H9 (cell line): ENCODE data around the gene CCDC93. TPM values are rescaled to one million over a fixed set of nuclear protein-coding genes. Genes with fewer than 3 reads are reported as not detected.
A peak's percentile ranks its signal among the peaks of the same experiment; 100 is the strongest.

ENCODE experiments used
- DNase-seq: peaks from one replicate; pipeline ENCODE4 v3.0.0-alpha.2; 2017
- H2AFZ ChIP-seq: one replicate; pipeline ENCODE4 v1.6.1; 2013; ENCODE audit warnings: mild to moderate bottlenecking, low read length, control low read depth, moderate library complexity
- H2AK5ac ChIP-seq: 2 replicates; pipeline ENCODE4 v1.6.1; 2013; ENCODE audit warnings: low read length, control low read depth, mixed read lengths; ENCODE audit not compliant: insufficient read length
- H2BK120ac ChIP-seq: one replicate; pipeline ENCODE4 v1.6.1; 2013; ENCODE audit warnings: low read depth, mild to moderate bottlenecking, low read length, control low read depth, inconsistent platforms; ENCODE audit not compliant: poor library complexity, severe bottlenecking
- H2BK12ac ChIP-seq: 2 replicates; pipeline ENCODE4 v1.6.1; 2013; ENCODE audit warnings: low read length, control low read depth, mixed read lengths, low read depth; ENCODE audit not compliant: insufficient read length
- H2BK15ac ChIP-seq: 2 replicates; pipeline ENCODE4 v1.6.1; 2013; ENCODE audit warnings: low read depth, low read length, control low read depth
- H2BK20ac ChIP-seq: one replicate; pipeline ENCODE4 v1.6.1; 2013; ENCODE audit warnings: low read depth, mild to moderate bottlenecking, low read length, control low read depth, inconsistent platforms; ENCODE audit not compliant: poor library complexity, severe bottlenecking
- H2BK5ac ChIP-seq: 2 replicates; pipeline ENCODE4 v1.6.1; 2013; ENCODE audit warnings: low read length, control low read depth, mixed read lengths; ENCODE audit not compliant: insufficient read length
- H3K14ac ChIP-seq: 2 replicates; pipeline ENCODE4 v1.6.1; 2013; ENCODE audit warnings: low read length, control low read depth; ENCODE audit not compliant: insufficient read depth
- H3K18ac ChIP-seq: 2 replicates; pipeline ENCODE4 v1.6.1; 2013; ENCODE audit warnings: low read depth, mild to moderate bottlenecking, mixed read lengths, low read length, control low read depth; ENCODE audit not compliant: insufficient read length
- H3K23ac ChIP-seq: 2 replicates; pipeline ENCODE4 v1.6.1; 2013; ENCODE audit warnings: low read length, control low read depth, mixed read lengths, low read depth; ENCODE audit not compliant: insufficient read length
- H3K23me2 ChIP-seq: 2 replicates; pipeline ENCODE4 v1.6.1; 2013; ENCODE audit warnings: low read depth, mild to moderate bottlenecking, mixed read lengths, low read length, control low read depth; ENCODE audit not compliant: insufficient read length, poor library complexity, severe bottlenecking
- H3K27ac ChIP-seq: 2 replicates; pipeline ENCODE4 v1.5.1; 2013; ENCODE audit warnings: low read length, control low read depth, mixed read lengths, low read depth; ENCODE audit not compliant: insufficient read length
- H3K27me3 ChIP-seq: 2 replicates; pipeline ENCODE4 v1.6.1; 2013; ENCODE audit warnings: low read length, control low read depth, inconsistent platforms; ENCODE audit not compliant: insufficient read depth
- H3K4ac ChIP-seq: 2 replicates; pipeline ENCODE4 v1.6.1; 2013; ENCODE audit warnings: low read depth, mild to moderate bottlenecking, control low read depth, inconsistent platforms, low read length, moderate library complexity
- H3K4me1 ChIP-seq: 2 replicates; pipeline ENCODE4 v1.6.1; 2013; ENCODE audit warnings: low read length, control low read depth, inconsistent platforms; ENCODE audit not compliant: insufficient read depth
- H3K4me2 ChIP-seq: 2 replicates; pipeline ENCODE4 v1.6.1; 2013; ENCODE audit warnings: low read length, control low read depth, mixed read lengths; ENCODE audit not compliant: insufficient read length, insufficient read depth
- H3K56ac ChIP-seq: 2 replicates; pipeline ENCODE4 v1.6.1; 2013; ENCODE audit warnings: low read depth, mild to moderate bottlenecking, mixed read lengths, low read length, control low read depth; ENCODE audit not compliant: insufficient read length
- H3K79me1 ChIP-seq: 2 replicates; pipeline ENCODE4 v1.6.1; 2013; ENCODE audit warnings: low read depth, mild to moderate bottlenecking, moderate library complexity, low read length, control low read depth, inconsistent platforms; ENCODE audit not compliant: insufficient read depth, poor library complexity, severe bottlenecking
- H3K79me2 ChIP-seq: 2 replicates; pipeline ENCODE4 v1.6.1; 2013; ENCODE audit warnings: low read length, control low read depth, inconsistent platforms; ENCODE audit not compliant: insufficient read depth
- H3K9ac ChIP-seq: 2 replicates; pipeline ENCODE4 v1.6.1; 2013; ENCODE audit warnings: low read length, control low read depth, mixed read lengths; ENCODE audit not compliant: insufficient read length; ENCODE audit errors: extremely low read depth
- H3K9me3 ChIP-seq: one replicate; pipeline ENCODE4 v1.6.1; 2013; ENCODE audit warnings: low read depth, low read length, inconsistent platforms; ENCODE audit not compliant: control insufficient read depth
- H3T11ph ChIP-seq: one replicate; pipeline ENCODE4 v1.6.1; 2013; ENCODE audit warnings: mild to moderate bottlenecking, low read length, control low read depth, inconsistent platforms
- H4K20me1 ChIP-seq: one replicate; pipeline ENCODE4 v1.6.1; 2013; ENCODE audit not compliant: control insufficient read depth, insufficient read length, insufficient read depth
- H4K5ac ChIP-seq: 2 replicates; pipeline ENCODE4 v1.6.1; 2013; ENCODE audit warnings: low read depth, mild to moderate bottlenecking, mixed read lengths, low read length, control low read depth; ENCODE audit not compliant: insufficient read length
- H4K8ac ChIP-seq: replicated peaks from 2 replicates; pipeline ENCODE4 v1.6.1; 2013; ENCODE audit warnings: low read length, control low read depth, mixed read lengths, low read depth; ENCODE audit not compliant: insufficient read length
- H4K91ac ChIP-seq: 2 replicates; pipeline ENCODE4 v1.6.1; 2013; ENCODE audit warnings: low read depth, mild to moderate bottlenecking, moderate library complexity, mixed read lengths, low read length, control low read depth; ENCODE audit not compliant: insufficient read length
- H3K27ac Mint-ChIP-seq, 3 experiments: 2 replicates in 2 of 3; 3 replicates in 1 of 3; pipeline ENCODE4 v1.8.0; 2020 to 2021; ENCODE audit warnings: mixed read lengths in 3 of 3, mild to moderate bottlenecking in 1 of 3, moderate library complexity in 1 of 3
- H3K27me3 Mint-ChIP-seq: 2 replicates; pipeline ENCODE4 v1.8.0; 2021; ENCODE audit warnings: low read depth, mild to moderate bottlenecking, moderate library complexity, mixed read lengths
- H3K36me3 Mint-ChIP-seq, 3 experiments: 2 replicates in 2 of 3; 3 replicates in 1 of 3; pipeline ENCODE4 v1.8.0; 2020 to 2021; ENCODE audit warnings: low read depth in 3 of 3, mixed read lengths in 3 of 3; ENCODE audit not compliant: insufficient read depth in 1 of 3
- H3K4me1 Mint-ChIP-seq, 2 experiments: 2 replicates each; pipeline ENCODE4 v1.8.0; 2020; ENCODE audit warnings: mixed read lengths in 2 of 2
- H3K4me3 Mint-ChIP-seq, 2 experiments: 2 replicates in 1 of 2; 3 replicates in 1 of 2; pipeline ENCODE4 v1.8.0; 2020 to 2021; ENCODE audit warnings: mild to moderate bottlenecking in 2 of 2, mixed read lengths in 2 of 2, moderate library complexity in 1 of 2
- H3K9me3 Mint-ChIP-seq, 2 experiments: 2 replicates in 1 of 2; 3 replicates in 1 of 2; pipeline ENCODE4 v1.8.0; 2020; ENCODE audit warnings: mild to moderate bottlenecking in 2 of 2, mixed read lengths in 2 of 2, moderate library complexity in 1 of 2
- WGBS: extraction: QIAGEN DNeasy Blood & Tissue Kit; methylation state at CpG from one replicate; pipeline ENCODE4 v1.1.7; 2013; ENCODE audit warnings: missing lambda C conversion rate, low lambda C conversion rate, mixed read lengths; ENCODE audit not compliant: insufficient read length; ENCODE audit errors: extremely low coverage; 5-methylcytosine and 5-hydroxymethylcytosine counted together
- total RNA-seq: library from RNA; stranded (reverse); gene quantifications from 2 replicates; pipeline ENCODE4 v1.2.1, GENCODE V29; 2021
- TF ChIP-seq, protein P1 (sequence below): fragments of 200-600 bp; sonication (generic); conservative IDR thresholded peaks from 3 replicates; pipeline ENCODE4 v1.8.0; 2021; ENCODE audit warnings: antibody characterized with exemption, mild to moderate bottlenecking

Gene CCDC93
- total RNA-seq, 1 experiment from 2014 or later, result 16.4 TPM

DNA sequence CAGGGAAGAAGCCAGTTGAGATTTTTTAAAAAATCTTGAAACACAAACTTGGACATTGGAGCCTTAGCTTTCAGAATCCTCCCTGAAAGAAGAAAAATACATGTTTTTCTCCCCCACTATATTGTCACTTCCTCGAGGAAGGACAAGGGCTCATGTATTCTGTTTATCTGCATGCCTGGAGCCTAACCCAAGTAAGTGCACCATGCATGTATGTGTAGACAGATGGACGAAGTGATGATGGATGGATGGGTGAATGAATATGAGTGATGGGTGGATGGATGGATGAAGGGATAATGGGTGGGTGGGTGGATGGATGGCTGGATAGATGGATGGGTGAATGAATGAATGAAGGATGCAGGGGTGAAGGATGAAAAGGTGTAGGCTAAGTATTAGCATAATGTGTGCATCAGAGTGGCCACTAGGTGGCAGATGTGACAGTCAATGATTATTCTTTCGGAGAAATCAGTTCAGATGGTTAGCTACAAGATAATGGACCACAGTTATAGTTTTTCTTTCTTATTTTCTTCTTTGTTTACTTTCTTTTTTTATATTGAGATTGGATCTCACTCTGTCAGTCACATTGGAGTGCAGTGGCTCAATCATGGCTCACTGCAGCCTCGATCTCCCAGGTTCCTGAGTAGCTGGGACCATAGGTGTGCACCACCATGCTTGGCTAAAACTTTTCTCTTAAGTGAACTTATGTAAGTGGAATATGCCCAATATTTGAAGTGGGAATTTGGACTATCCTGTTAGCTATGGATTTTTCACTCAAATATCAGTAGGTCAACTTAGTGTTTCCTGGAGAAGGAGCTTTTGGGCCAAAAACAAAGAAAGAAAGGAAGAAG lies 18.5 kb upstream of the CCDC93 start:
- Histone ChIP-seq H2BK5ac (no peak overlapping the region), H3K27me3 (no peaks in the 10 kb centered on the region), H3K56ac (no peak overlapping the region), H3K4me2 (no peak overlapping the region), H4K20me1 (no peaks in the 10 kb centered on the region), H3K9me3 (no peaks in the 10 kb centered on the region), H2AK5ac (no peak overlapping the region), H3K4ac (no peak overlapping the region), H3K79me2 (no peaks in the 10 kb centered on the region), H3K9ac (no peak overlapping the region), H2BK20ac (no peak overlapping the region), H3K23ac (no peak overlapping the region), H3T11ph (no peak overlapping the region), H4K91ac (no peak overlapping the region), H4K5ac (no peak overlapping the region), H3K79me1 (no peaks in the 10 kb centered on the region), H4K8ac (no peak overlapping the region), H3K18ac (no peak overlapping the region), H3K14ac (no peak overlapping the region), H3K4me1 (no peaks in the 10 kb centered on the region; the same call in 1 of the 2 replicates), H2AFZ (no peak overlapping the region), H3K27ac (no peak overlapping the region), H3K23me2 (no peaks in the 10 kb centered on the region), H2BK15ac (no peak overlapping the region), H2BK12ac (no peak overlapping the region), H2BK120ac (no peak overlapping the region)
- Mint-ChIP-seq H3K4me3 (no peak overlapping the region), H3K4me1 (peaks cover 10% of the 10 kb centered on the region in 2 experiments), H3K9me3 (peaks cover 7 to 8% of the 10 kb centered on the region in 2 experiments; a peak in 3 of 5 replicates), H3K27me3 (peaks cover 12% of the 10 kb centered on the region), H3K36me3 (peaks cover 0 to 4% (median 0%) of the 10 kb centered on the region in 3 experiments; a peak in 1 of 7 replicates), H3K27ac (no peak overlapping the region)
- peak; percentile 39 for DNase-seq
- TF ChIP-seq, protein P1, sequence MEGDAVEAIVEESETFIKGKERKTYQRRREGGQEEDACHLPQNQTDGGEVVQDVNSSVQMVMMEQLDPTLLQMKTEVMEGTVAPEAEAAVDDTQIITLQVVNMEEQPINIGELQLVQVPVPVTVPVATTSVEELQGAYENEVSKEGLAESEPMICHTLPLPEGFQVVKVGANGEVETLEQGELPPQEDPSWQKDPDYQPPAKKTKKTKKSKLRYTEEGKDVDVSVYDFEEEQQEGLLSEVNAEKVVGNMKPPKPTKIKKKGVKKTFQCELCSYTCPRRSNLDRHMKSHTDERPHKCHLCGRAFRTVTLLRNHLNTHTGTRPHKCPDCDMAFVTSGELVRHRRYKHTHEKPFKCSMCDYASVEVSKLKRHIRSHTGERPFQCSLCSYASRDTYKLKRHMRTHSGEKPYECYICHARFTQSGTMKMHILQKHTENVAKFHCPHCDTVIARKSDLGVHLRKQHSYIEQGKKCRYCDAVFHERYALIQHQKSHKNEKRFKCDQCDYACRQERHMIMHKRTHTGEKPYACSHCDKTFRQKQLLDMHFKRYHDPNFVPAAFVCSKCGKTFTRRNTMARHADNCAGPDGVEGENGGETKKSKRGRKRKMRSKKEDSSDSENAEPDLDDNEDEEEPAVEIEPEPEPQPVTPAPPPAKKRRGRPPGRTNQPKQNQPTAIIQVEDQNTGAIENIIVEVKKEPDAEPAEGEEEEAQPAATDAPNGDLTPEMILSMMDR, result peak; percentile 84
- 100% methylated on average over 1 of the region's 4 CpGs for WGBS
